Activated T-helper 17 cell treated with anti-CD3 and anti-CD28 coated beads, Interleukin-2, amount 50 U/mL, for 72 hours (primary cell): ENCODE data around the gene UBXN7. TPM values are rescaled to one million over a fixed set of nuclear protein-coding genes. Genes with fewer than 3 reads are reported as not detected.
"Not testable (repeated sequence)": the region's sequence is repeated elsewhere in the genome, so short reads cannot be mapped to it uniquely, and the experiment has no call there.

Experiments used
- ATAC-seq: fragments of 150-1000 bp; cut with Tn5 transposase; replicated peaks from 2 replicates; pipeline ENCODE4 v1.10.0; 2021; ENCODE audit warnings: mild to moderate bottlenecking, moderate library complexity
- H3K27ac Mint-ChIP-seq: one replicate; pipeline ENCODE4 v1.8.0; 2022; ENCODE audit warnings: mixed read lengths
- H3K27me3 Mint-ChIP-seq: one replicate; pipeline ENCODE4 v1.8.0; 2022; ENCODE audit warnings: mixed read lengths
- H3K36me3 Mint-ChIP-seq: one replicate; pipeline ENCODE4 v1.8.0; 2022; ENCODE audit warnings: low read depth, mild to moderate bottlenecking, mixed read lengths
- H3K4me1 Mint-ChIP-seq: one replicate; pipeline ENCODE4 v1.8.0; 2022; ENCODE audit warnings: mixed read lengths
- H3K4me3 Mint-ChIP-seq: one replicate; pipeline ENCODE4 v1.8.0; 2022; ENCODE audit warnings: mild to moderate bottlenecking, mixed read lengths
- H3K9me3 Mint-ChIP-seq: one replicate; pipeline ENCODE4 v1.8.0; 2022; ENCODE audit warnings: mixed read lengths
- total RNA-seq, 2 donors: library from RNA; stranded (reverse); gene quantifications; one replicate each; pipeline ENCODE4 v1.2.3, GENCODE V29; 2022

The UBXN7 gene
- total RNA-seq, 2 donors from 2014 or later, result 49.1 to 99.2 TPM

DNA sequence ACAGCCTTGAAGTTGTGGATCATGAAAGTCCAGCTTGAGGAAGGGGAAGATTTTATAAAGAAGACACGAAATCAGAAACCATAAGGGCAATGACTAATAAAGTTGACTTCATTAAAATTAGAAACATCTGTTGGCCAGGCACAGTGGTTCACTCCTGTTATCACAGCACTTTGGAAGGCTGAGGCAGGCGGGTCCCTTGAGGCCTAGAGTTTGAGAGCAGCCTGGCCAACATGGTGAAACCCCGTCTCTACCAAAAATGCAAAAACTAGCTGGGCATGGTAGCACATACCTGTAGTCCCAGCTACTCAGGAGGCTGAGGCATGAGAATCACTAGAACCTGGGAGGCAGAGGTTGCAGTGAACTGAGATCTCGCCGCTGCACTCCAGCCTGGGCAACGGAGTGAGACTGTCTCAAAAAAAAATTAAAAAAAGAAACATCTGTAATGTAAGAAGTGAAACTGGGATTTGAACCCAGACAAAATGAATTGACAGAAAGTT is 7.9 kb upstream of the UBXN7 start:
- peaks cover 11% of the 10 kb centered on the region for H3K4me1 Mint-ChIP-seq
- no peaks in the 10 kb centered on the region for H3K27me3 Mint-ChIP-seq
- no peak overlapping the region for H3K27ac Mint-ChIP-seq
- no peak overlapping the region for H3K4me3 Mint-ChIP-seq
- H3K36me3 Mint-ChIP-seq, result no peaks in the 10 kb centered on the region
- H3K9me3 Mint-ChIP-seq, result no peaks in the 10 kb centered on the region
- no peak for ATAC-seq

DNA sequence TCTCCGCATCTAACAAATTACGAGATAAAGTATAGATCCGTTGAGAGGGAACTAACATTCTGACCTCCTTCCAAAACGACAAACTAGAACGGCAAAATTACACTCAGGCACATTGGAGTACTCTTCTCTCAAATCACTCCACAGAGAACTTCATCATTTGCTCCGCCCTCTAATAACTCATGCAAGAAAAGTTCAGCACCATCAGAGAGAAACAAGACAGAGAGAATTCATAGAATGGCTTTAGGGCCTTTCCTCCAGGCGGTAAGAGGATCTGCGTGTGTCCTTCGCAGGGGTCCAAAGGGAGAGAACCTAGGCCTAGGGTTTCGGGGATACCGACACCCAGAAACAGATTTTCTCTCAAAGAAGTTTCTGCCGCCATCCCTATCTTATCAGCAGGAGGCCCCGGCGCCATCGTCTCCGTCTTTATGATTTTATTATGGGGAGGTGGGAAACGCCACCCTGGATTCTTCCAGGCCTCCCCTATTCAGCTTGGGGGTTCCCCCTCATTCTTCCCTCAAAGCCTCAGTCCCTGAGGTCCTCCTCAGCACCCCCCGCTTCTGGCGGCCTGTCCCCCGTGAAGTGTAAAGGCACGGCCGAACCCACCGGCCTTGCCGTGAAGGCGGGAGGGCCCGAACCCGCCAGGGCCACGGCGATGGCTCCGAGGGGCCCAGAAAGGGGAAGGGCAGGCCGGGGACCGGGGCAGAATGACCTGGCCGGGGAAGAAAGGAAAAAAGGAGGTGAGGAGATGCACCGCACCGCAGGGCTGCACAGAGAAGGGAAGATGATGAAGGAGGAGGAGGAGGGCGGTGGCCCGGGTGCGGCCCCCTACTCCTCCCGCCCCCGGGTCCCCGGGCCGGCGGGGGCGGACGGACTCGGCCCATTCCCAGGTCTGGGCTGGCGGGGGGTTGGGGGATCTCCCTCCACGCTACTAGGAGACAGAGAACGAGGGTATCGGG is 768 bp downstream of the UBXN7 start:
- Mint-ChIP-seq H3K9me3 (no peaks in the 10 kb centered on the region), H3K27ac (peak overlapping the region; percentile 49), H3K4me3 (peak overlapping the region; percentile 82), H3K4me1 (peaks cover 15% of the 10 kb centered on the region), H3K36me3 (peaks cover 41% of the 10 kb centered on the region), H3K27me3 (no peaks in the 10 kb centered on the region)
- ATAC-seq, result peak; percentile 33

- H3K36me3 Mint-ChIP-seq, result peaks cover 58% of the 10 kb centered on the region
- H3K9me3 Mint-ChIP-seq, result no peaks in the 10 kb centered on the region
- no peak overlapping the region for H3K4me3 Mint-ChIP-seq
- H3K4me1 Mint-ChIP-seq, result peaks cover 19% of the 10 kb centered on the region
- H3K27me3 Mint-ChIP-seq, result no peaks in the 10 kb centered on the region
- no peak for ATAC-seq
- H3K27ac Mint-ChIP-seq, result no peak overlapping the region
Measured at GRCh38 chr3:196428041-196428440, 4.2 kb downstream of the UBXN7 start.

DNA sequence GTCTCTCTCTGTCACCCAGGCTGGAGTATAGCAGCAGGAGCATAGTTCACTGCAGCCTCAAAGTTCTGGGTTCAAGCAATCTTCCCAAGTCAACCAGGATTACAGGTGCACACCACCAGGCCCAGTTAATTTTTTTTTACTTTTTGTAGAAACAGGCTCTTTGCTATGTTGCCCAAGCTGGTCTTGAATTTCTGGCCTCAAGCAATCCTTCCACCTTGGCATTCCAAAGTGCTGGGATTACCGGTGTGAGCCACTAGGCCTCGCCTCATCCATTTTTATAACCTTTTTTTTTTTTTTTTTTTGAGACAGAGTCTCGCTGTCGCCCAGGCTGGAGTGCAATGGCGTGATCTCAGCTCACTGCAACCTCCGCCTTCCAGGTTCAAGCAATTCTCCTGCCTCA is 7.8 kb downstream of the UBXN7 start:
- peaks cover 28% of the 10 kb centered on the region for H3K4me1 Mint-ChIP-seq
- not testable (repeated sequence) for H3K4me3 Mint-ChIP-seq, H3K27me3 Mint-ChIP-seq, H3K9me3 Mint-ChIP-seq, ATAC-seq, H3K27ac Mint-ChIP-seq
- peaks cover 42% of the 10 kb centered on the region for H3K36me3 Mint-ChIP-seq

DNA sequence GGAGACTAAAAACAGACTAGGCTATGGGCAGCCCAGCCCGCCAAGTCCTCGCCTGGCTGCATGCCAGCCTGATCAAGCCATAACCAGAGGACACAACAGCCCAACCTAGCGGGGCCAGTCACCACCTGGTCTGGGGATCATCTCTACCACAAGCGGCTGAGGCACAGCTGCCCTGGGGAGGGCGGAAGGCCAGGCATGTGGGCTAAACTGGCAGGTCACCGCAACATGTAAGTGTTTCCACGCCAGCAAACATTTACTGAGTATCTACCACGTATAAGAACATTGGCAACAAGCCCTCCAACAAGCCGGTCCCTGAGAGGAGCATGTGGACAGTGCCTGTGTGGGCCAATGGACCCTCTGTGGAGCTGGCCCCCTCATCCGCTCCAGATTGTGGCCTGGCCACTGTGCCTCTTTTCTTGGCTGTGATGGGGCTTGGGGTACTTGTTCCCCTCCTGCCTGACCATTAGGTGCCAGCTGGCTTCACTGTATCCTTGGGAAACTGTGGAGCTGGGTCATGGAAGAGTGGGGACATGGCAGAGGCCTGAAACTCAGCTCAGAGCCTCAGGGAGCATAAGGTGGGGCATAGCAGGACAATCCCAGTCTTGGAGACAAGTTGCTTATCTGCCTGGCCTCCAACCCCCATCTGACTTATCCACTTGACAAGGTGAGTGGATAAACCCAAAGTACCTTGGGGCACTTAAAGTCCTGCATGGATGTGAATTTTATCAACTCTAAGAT is 9.0 kb downstream of the UBXN7 start:
- H3K4me3 Mint-ChIP-seq, result peak overlapping the region; percentile 10
- H3K27me3 Mint-ChIP-seq, result no peaks in the 10 kb centered on the region
- H3K36me3 Mint-ChIP-seq, result peaks cover 40% of the 10 kb centered on the region
- peaks cover 34% of the 10 kb centered on the region for H3K4me1 Mint-ChIP-seq
- ATAC-seq, result peak; percentile 15
- no peaks in the 10 kb centered on the region for H3K9me3 Mint-ChIP-seq
- H3K27ac Mint-ChIP-seq, result no peak overlapping the region

DNA sequence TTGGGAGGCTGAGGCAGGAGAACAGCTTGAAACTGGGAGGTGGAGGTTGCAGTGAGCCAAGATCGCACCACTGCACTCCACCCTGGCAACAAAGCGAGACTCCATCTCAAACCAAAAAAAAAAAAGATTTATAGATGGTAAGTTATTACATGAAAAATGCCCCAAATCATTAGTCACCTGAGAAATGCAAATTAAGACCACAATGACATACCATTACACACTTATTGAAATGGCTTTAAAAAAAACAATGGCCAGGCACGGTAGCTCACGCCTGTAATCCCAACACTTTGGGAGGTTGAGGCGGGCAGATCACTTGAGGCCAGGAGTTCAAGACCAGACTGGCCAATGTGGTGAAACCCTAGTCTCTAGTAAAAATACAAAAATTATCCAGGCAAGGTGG is 10.6 kb downstream of the UBXN7 start:
- Mint-ChIP-seq H3K27ac (peak overlapping the region; percentile 38), H3K36me3 (peaks cover 28% of the 10 kb centered on the region), H3K4me3 (peak overlapping the region; percentile 50), H3K4me1 (peaks cover 30% of the 10 kb centered on the region)
- H3K9me3 Mint-ChIP-seq, H3K27me3 Mint-ChIP-seq: not testable (repeated sequence)
- ATAC-seq, result peak; percentile 93

DNA sequence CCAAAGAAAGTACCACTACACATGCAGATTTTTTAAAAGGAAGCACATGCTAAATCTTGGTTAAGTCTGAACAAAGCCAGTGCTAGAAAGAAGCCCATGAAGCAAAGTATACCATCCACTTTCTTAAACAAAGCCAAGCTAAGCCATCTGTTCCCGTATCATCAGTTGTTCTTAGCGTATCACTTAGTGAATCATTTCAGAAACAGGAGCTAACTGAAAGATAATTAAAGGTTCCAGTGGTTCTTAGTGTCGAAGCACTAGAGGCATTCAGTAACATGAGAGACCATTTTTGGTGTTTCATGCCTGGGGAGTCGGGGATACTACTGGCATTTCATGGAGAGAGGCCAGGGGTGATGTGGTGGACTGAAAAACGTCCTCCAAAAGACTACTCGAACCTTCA is 12.8 kb downstream of the UBXN7 start:
- no peak for ATAC-seq
- H3K4me1 Mint-ChIP-seq, result peaks cover 32% of the 10 kb centered on the region
- H3K27ac Mint-ChIP-seq, result no peak overlapping the region
- no peaks in the 10 kb centered on the region for H3K27me3 Mint-ChIP-seq
- no peak overlapping the region for H3K4me3 Mint-ChIP-seq
- H3K9me3 Mint-ChIP-seq, result no peaks in the 10 kb centered on the region
- H3K36me3 Mint-ChIP-seq, result peaks cover 11% of the 10 kb centered on the region

- peaks cover 11% of the 10 kb centered on the region for H3K36me3 Mint-ChIP-seq
Measured at GRCh38 chr3:196418601-196419000, 13.6 kb downstream of the UBXN7 start.

DNA sequence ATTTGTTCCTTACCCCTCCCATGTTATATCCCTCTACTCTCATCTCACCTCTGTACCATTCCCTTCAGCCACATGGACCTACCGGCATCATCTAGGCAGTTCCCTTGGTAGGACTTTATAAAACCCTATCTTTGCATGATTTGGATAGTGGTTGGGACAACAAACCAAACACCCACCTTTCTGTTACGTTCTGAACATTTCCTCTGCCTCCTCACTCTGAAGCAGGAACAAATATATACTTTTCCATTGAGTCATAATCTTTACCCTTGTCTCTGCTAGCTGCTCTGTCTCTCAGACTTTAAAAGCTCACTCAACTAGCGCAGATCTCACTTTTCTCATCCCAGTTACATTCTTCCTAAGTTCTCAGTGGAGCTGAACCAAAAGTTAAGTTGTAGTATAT is 17.8 kb downstream of the UBXN7 start:
- Mint-ChIP-seq H3K36me3 (peaks cover 6% of the 10 kb centered on the region), H3K4me1 (peaks cover 31% of the 10 kb centered on the region), H3K27ac (peak overlapping the region; percentile 13), H3K27me3 (no peaks in the 10 kb centered on the region), H3K4me3 (peak overlapping the region; percentile 43), H3K9me3 (no peaks in the 10 kb centered on the region)
- peak; percentile 96 for ATAC-seq

More at GRCh38 chr3:196418601-196419000, 13.6 kb downstream of the UBXN7 start:
- Mint-ChIP-seq H3K4me3 (no peak overlapping the region), H3K27me3 (no peaks in the 10 kb centered on the region), H3K9me3 (no peaks in the 10 kb centered on the region), H3K27ac (no peak overlapping the region), H3K4me1 (peaks cover 35% of the 10 kb centered on the region)
- no peak for ATAC-seq

GRCh38 chr3:196412704-196413103 is 19.5 kb downstream of the UBXN7 start:
- Mint-ChIP-seq H3K9me3 (no peaks in the 10 kb centered on the region), H3K4me3 (no peak overlapping the region), H3K27ac (no peak overlapping the region), H3K4me1 (peaks cover 29% of the 10 kb centered on the region), H3K36me3 (peaks cover 15% of the 10 kb centered on the region), H3K27me3 (no peaks in the 10 kb centered on the region)
- no peak for ATAC-seq

GRCh38 chr3:196409409-196409808 is 22.8 kb downstream of the UBXN7 start:
- Mint-ChIP-seq H3K4me3 (no peak overlapping the region), H3K4me1 (peaks cover 19% of the 10 kb centered on the region), H3K36me3 (peaks cover 39% of the 10 kb centered on the region), H3K9me3 (no peaks in the 10 kb centered on the region), H3K27ac (no peak overlapping the region), H3K27me3 (no peaks in the 10 kb centered on the region)
- no peak for ATAC-seq

DNA sequence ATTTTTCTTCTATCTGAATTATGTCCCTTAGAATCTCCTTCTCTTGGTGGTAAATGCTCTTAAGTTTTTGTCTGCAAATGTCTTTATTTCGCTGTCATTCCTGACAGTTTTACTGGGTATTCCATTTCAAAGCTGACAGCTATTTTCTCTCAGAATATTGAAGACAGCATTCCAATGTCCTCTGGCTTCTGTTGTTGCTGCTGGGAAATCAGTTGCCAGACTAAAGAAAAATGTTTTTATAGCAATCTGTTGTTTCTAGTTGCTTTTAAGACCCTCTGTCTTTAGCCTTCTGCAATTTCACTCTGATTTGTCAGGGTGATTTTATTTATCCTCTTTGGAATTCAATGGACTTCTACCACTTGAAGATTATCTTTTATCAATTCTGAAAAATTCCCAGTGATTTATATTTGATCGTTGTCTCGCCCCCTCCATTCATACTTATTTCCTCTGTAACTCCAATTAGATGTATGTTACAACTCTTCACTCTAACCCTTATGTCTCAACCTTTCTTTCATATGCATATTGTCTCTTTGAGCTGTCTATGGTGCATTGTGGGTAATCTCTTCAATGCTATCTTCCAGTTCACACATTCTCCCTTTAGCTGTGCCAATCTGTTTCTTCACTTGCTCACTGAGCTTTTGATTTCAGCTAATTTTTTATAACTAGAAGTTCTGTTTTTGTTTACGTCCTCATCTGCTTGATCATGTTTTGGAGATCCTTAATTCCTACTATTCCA is 23.5 kb downstream of the UBXN7 start:
- H3K36me3 Mint-ChIP-seq, result peaks cover 46% of the 10 kb centered on the region
- peaks cover 15% of the 10 kb centered on the region for H3K4me1 Mint-ChIP-seq
- no peak for ATAC-seq
- no peaks in the 10 kb centered on the region for H3K27me3 Mint-ChIP-seq
- H3K4me3 Mint-ChIP-seq, result no peak overlapping the region
- no peak overlapping the region for H3K27ac Mint-ChIP-seq
- no peaks in the 10 kb centered on the region for H3K9me3 Mint-ChIP-seq

GRCh38 chr3:196406811-196407470 is 25.3 kb downstream of the UBXN7 start:
- Mint-ChIP-seq H3K27me3 (no peaks in the 10 kb centered on the region), H3K4me3 (no peak overlapping the region), H3K36me3 (peaks cover 64% of the 10 kb centered on the region), H3K9me3 (no peaks in the 10 kb centered on the region), H3K4me1 (peaks cover 10% of the 10 kb centered on the region), H3K27ac (no peak overlapping the region)
- no peak for ATAC-seq

GRCh38 chr3:196400331-196400730 is 31.9 kb downstream of the UBXN7 start:
- H3K36me3 Mint-ChIP-seq, result peaks cover 91% of the 10 kb centered on the region
- ATAC-seq, result no peak

More at GRCh38 chr3:196400331-196400730, 31.9 kb downstream of the UBXN7 start:
- Mint-ChIP-seq H3K4me1 (no peaks in the 10 kb centered on the region), H3K4me3 (no peak overlapping the region), H3K27me3 (no peaks in the 10 kb centered on the region), H3K9me3 (no peaks in the 10 kb centered on the region), H3K27ac (no peak overlapping the region)
